ENCODE results near the gene EMP3. TPM values are rescaled to one million over a fixed set of nuclear protein-coding genes. Genes with fewer than 3 reads are reported as not detected.
"Not testable (repeated sequence)": the region's sequence is repeated elsewhere in the genome, so short reads cannot be mapped to it uniquely, and the experiment has no call there.

Gene EMP3
- total and polyA plus RNA-seq, 10 donors: 33.2 to 149 (median 86.8) TPM

- H3K4me3 ChIP-seq: no peak overlapping the region
- WGBS, 5 donors: 64 to 87% (median 71%) methylated on average over 7 of the region's 7 CpGs
- no peak overlapping the region for H3K27ac ChIP-seq
- H3K9me3 ChIP-seq: no peaks in the 10 kb centered on the region
- H3K27me3 ChIP-seq (replicated peaks in 1 of 7): no peaks in the 10 kb centered on the region
- no peaks in the 10 kb centered on the region for H3K36me3 ChIP-seq
- intact Hi-C loops (cut with DNase I; ENCODE audit: low total_unique reads): no loop called here
- H3K4me1 ChIP-seq: peaks cover 8 to 15% (median 10%) of the 10 kb centered on the region in 6 donors
- DNase-seq: no peak
- no peak for TF ChIP-seq POLR2AphosphoS5 (IDR thresholded peaks at IDR 0.05)
- TF ChIP-seq POLR2A (IDR thresholded peaks at IDR 0.05): no peak
- TF ChIP-seq CTCF (IDR thresholded peaks at IDR 0.05 in 8 of 11, conservative IDR thresholded peaks at IDR 0.05 in 3 of 11): no peak
These were observed 9.6 kb upstream of the EMP3 start for GRCh38 chr19:48315712-48316111.

- DNase-seq; H3K27me3 ChIP-seq (replicated peaks in 1 of 7); H3K36me3 ChIP-seq; H3K27ac ChIP-seq; intact Hi-C loops (cut with DNase I; ENCODE audit: low total_unique reads); H3K9me3 ChIP-seq; H3K4me3 ChIP-seq: not testable (repeated sequence)
- peaks cover 16 to 30% (median 25%) of the 10 kb centered on the region in 6 donors for H3K4me1 ChIP-seq
- WGBS, 5 donors: 73 to 79% (median 76%) methylated on average over 9 of the region's 9 CpGs
These were observed 7.7 kb upstream of the EMP3 start for GRCh38 chr19:48317708-48317960.

GRCh38 chr19:48318286-48318987 is 6.9 kb upstream of the EMP3 start:
- intact Hi-C loops (cut with DNase I; ENCODE audit: low total_unique reads): no loop called here
- Histone ChIP-seq H3K27me3 (replicated peaks in 1 of 7) (no peaks in the 10 kb centered on the region), H3K9me3 (no peaks in the 10 kb centered on the region), H3K4me1 (peaks cover 24 to 38% (median 33%) of the 10 kb centered on the region in 6 donors), H3K27ac (no peak overlapping the region), H3K4me3 (no peak overlapping the region), H3K36me3 (no peaks in the 10 kb centered on the region)
- 86 to 97% (median 94%) methylated on average over 20 to 21 of the region's 21 CpGs for WGBS, 5 donors
- peak; percentile 75 for DNase-seq
- no peak for TF ChIP-seq CTCF (IDR thresholded peaks at IDR 0.05 in 8 of 11, conservative IDR thresholded peaks at IDR 0.05 in 3 of 11)
- no peak for TF ChIP-seq POLR2AphosphoS5 (IDR thresholded peaks at IDR 0.05)
- TF ChIP-seq POLR2A (IDR thresholded peaks at IDR 0.05): no peak

GRCh38 chr19:48319647-48320541 is 5.5 kb upstream of the EMP3 start:
- Histone ChIP-seq H3K36me3 (no peaks in the 10 kb centered on the region), H3K4me3 (peak overlapping the region in 1 of 8 donors; percentile 82), H3K27me3 (replicated peaks in 1 of 7) (no peaks in the 10 kb centered on the region), H3K4me1 (peaks cover 30 to 53% (median 48%) of the 10 kb centered on the region in 6 donors), H3K27ac (peak overlapping the region; percentile 40 to 100 (median 100)), H3K9me3 (no peaks in the 10 kb centered on the region)
- no peak for TF ChIP-seq POLR2A (IDR thresholded peaks at IDR 0.05)
- TF ChIP-seq CTCF (IDR thresholded peaks at IDR 0.05 in 8 of 11, conservative IDR thresholded peaks at IDR 0.05 in 3 of 11): peak; percentile 82 to 97 (median 92)
- TF ChIP-seq POLR2AphosphoS5 (IDR thresholded peaks at IDR 0.05): peak; percentile 40 to 57 (median 55)
- 28 to 45% (median 34%) methylated on average over 15 to 16 of the region's 16 CpGs for WGBS, 5 donors
- DNase-seq: peak; percentile 95
- intact Hi-C loops (cut with DNase I; ENCODE audit: low total_unique reads): no loop called here

Data from spleen (tissue), 11 donors.